Neuron (in vitro differentiated cells): ENCODE results near the gene ASAP2.
A peak's percentile ranks its signal among the peaks of the same experiment; 100 is the strongest.

ENCODE experiments used
- H2AFZ ChIP-seq: one replicate; pipeline ENCODE4 v1.6.1; 2013; ENCODE audit warnings: low read depth, mild to moderate bottlenecking, inconsistent platforms, low read length, moderate library complexity
- H3K27me3 ChIP-seq: one replicate; pipeline ENCODE4 v1.6.1; 2013; ENCODE audit warnings: low read length; ENCODE audit not compliant: insufficient read depth
- H3K36me3 ChIP-seq: one replicate; pipeline ENCODE4 v1.6.1; 2013; ENCODE audit warnings: low read length; ENCODE audit not compliant: insufficient read depth
- H3K4me1 ChIP-seq: one replicate; pipeline ENCODE4 v1.6.1; 2013; ENCODE audit warnings: low read length; ENCODE audit not compliant: insufficient read depth
- H3K4me3 ChIP-seq: 2 replicates; pipeline ENCODE4 v1.5.1; 2013; ENCODE audit warnings: mild to moderate bottlenecking, low read length, moderate library complexity
- H3K9me3 ChIP-seq: one replicate; pipeline ENCODE4 v1.6.1; 2013; ENCODE audit warnings: low read length

The ASAP2 gene

DNA sequence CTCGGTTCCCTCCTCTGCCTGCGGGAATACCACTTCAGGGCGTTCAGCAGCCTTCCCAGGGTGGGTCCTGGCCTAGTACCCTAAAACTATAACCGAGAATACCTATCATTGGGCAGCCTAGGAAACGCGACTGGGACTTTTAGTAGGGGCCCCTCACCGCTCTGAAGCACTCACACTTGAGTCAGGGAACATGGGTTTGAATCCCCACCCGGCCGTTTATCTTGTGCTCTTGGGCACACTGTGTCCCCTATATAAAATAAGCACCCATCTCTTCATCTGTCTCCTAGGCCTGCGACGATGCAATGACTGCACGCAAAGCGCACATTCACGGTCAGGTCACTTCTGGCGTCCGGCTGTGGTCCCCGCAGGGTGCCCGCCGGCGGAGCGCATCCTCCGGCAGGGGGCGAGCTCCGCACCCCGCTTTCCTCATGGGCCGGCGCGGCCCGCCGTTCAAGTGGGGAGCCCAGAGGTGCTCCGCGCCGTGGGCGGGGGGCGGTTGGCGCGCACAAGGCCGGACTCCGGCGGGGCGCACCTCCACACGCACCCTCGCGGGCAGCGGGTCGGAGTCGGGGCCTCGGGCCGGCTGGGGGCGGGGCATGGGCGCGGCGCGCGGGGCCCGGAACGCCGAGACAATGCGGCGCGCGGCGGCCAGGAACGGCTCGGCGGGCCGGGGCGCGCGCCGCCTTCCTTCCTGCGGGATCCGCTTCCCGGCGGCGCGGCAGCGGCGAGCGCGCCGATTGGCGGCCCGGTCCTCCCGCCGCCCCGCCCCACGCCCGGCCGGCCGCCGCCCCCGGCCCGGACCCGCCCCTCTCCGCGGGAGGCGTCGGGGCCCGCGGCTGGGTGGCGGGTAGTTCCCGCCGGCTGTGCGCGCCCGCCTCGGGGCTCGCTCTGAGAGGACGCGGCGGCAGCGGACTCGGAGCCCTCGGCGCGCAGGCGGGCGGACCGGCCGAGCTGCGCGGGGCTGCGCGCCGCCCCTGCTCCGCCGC is at the start of gene ASAP2:
Gene ASAP2 (plus strand): TSS at position 850 of the 986 bp plus-strand sequence. CDS start 293 bp downstream, outside the sequence.
- H3K27me3 ChIP-seq, result no peaks in the 10 kb centered on the region
- peaks cover 2% of the 10 kb centered on the region for H3K36me3 ChIP-seq
- peaks cover 18% of the 10 kb centered on the region for H3K4me1 ChIP-seq
- H3K9me3 ChIP-seq, result no peaks in the 10 kb centered on the region
- H2AFZ ChIP-seq, result peak within 1 kb of the TSS; percentile 74
- H3K4me3 ChIP-seq, result peak within 1 kb of the TSS; percentile 74

DNA sequence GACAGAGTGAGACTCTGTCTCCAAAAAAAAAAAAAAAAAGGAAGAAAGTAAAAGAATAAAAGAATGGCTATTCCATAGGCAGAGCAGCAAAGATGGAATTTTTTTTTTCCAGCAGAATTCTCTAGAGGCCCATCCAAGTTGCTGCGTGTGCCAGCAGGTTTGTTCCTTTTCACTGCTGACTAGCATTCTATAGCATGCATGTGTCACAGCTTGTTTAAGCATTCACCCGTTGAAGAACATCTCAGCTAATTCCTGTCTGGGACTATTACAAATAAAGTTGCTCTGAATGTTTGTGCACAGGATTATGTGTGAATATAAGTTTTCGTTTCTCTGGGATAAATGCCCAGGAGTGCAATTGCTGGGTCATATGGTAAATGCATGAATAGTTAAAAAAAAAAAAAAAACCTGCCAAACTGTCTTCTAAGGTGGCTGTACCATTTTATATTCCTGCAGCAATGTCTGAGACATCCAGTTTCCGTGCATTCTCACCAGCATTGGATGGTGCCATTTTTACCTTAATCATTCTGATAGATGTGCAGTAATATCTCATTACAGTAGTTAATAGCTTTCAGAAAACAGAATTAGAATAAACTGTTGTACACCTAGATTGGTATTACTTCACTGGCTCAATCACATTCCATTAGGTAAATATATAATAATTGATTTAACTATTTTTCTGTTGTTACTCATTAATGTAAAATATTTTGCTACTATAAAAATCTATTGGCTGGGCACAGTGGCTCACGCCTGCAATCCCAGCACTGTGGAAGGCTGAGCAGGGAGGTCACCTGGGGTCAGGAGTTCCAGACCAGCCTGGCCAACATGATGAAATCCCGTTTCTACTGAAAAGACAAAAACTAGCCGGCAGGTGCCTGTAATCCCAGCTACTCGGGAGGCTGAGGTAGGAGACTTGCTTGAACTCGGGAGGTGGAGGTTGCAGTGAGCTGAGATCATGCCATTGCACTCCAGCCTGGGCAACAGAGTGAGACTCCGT is 47.5 kb upstream of the ASAP2 start:
- no peak overlapping the region for H2AFZ ChIP-seq
- no peaks in the 10 kb centered on the region for H3K9me3 ChIP-seq
- no peaks in the 10 kb centered on the region for H3K27me3 ChIP-seq
- no peaks in the 10 kb centered on the region for H3K4me1 ChIP-seq
- no peaks in the 10 kb centered on the region for H3K36me3 ChIP-seq
- no peak overlapping the region for H3K4me3 ChIP-seq

GRCh38 chr2:9160732-9161131 is 45.9 kb upstream of the ASAP2 start:
- no peaks in the 10 kb centered on the region for H3K4me1 ChIP-seq
- no peak overlapping the region for H2AFZ ChIP-seq
- H3K36me3 ChIP-seq, result no peaks in the 10 kb centered on the region
- no peaks in the 10 kb centered on the region for H3K27me3 ChIP-seq
- no peak overlapping the region for H3K4me3 ChIP-seq
- H3K9me3 ChIP-seq, result no peaks in the 10 kb centered on the region

DNA sequence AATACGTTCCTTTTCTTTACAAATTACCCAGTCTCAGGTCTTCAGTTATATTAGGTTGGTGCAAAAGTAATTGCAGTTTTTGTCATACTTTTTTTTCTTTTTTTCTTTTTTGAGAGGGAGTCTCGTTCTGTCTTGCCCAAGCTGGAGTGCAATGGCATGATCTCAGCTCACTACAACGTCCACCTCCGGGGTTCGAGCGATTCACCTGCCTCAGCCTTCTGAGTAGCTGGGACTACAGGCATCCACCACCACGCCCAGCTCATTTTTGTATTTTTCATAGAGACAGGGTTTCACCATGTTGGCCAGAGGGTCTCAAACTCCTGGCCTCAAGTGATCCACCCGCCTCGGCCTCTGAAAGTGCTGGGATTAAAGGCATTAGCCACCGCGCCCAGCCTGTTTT is 43.8 kb upstream of the ASAP2 start:
- no peaks in the 10 kb centered on the region for H3K9me3 ChIP-seq
- H3K4me1 ChIP-seq, result peaks cover 13% of the 10 kb centered on the region
- H3K36me3 ChIP-seq, result no peaks in the 10 kb centered on the region
- H3K27me3 ChIP-seq, result no peaks in the 10 kb centered on the region
- H3K4me3 ChIP-seq, result no peak overlapping the region
- H2AFZ ChIP-seq, result no peak overlapping the region

DNA sequence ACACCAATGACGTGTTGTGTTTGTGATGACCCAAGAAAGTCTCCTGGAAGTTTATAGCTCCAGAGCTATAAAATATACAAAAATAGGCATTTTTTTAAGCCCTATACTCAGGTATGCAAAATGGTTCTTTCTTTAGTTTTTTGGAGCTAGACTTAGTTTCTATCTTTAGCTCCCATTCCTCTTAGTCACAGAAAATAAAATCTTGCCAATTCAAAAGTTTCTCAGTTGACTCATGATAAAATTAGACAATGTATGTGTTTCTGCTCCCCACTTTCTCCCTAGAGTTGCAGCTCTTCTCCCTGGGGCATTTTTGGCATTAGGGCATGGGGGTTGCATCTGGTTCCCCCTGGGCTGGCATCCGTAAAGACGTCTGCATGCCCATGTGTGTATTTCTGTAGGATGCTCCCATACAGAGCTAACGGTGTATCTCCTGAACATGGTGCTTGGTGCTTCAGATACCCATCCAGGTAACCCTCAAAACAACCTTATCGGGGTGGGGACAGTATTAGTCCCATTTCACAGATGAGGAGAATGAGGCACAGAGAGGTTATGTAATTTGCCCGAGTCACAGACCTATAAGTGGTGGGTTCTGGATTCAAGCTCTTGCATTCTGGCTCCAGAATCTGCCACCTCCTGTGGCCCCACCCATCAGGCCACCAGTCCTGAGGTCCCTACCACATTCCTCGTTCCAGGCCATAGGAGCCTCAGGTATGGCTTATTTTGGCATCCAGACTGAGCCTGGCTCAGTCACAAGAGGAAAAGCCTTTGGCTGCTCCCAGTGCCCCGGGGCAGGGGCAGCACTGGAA is 43.1 kb upstream of the ASAP2 start:
- peaks cover 19% of the 10 kb centered on the region for H3K4me1 ChIP-seq
- no peak overlapping the region for H3K4me3 ChIP-seq
- H3K27me3 ChIP-seq, result no peaks in the 10 kb centered on the region
- H2AFZ ChIP-seq, result no peak overlapping the region
- no peaks in the 10 kb centered on the region for H3K36me3 ChIP-seq
- H3K9me3 ChIP-seq, result no peaks in the 10 kb centered on the region

DNA sequence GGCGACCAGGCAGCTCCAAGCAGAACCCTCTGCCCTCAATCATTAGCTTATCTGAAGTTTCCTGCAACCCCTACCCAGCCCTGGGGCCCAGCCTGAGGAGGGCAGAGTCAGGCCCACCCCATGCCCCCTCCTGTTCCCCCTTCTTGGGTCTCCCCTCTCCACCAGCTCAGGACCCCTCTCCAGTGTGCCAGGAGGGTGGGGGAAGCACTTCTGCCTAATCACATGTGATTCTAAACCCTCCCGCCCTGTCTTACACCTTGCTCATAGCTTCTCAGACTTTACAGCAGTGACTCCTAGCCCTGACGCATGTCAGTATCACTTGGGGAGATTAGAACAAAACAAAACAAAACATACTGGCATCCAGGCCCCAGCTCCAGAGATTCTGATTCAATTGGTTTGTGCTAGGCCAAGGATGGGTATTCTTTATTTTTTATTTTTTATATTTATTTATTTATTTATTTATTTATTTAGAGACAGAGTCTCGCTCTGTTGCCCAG is 42.5 kb upstream of the ASAP2 start:
- Histone ChIP-seq H3K36me3 (no peaks in the 10 kb centered on the region), H2AFZ (no peak overlapping the region), H3K9me3 (no peaks in the 10 kb centered on the region), H3K4me3 (no peak overlapping the region), H3K27me3 (no peaks in the 10 kb centered on the region), H3K4me1 (peaks cover 25% of the 10 kb centered on the region)

DNA sequence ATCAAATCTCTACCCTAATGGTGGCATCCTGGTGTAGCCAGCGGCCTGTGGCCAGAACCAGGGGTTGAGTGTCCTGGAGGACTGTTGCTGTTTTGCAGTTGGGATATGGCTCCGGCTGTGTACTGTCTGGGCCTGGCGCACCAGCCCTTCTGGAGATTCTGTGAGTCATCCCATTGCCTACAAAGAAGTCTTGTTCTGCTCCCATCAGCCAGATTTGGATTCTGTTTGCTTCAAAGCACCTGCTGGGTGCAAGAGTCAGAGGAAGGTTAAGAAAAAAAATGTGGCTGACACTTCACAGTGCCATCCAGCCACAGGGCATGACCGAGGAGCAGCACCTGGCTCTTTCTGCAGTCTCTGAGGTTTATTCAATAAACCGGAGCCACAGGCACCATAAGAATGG is 41.0 kb upstream of the ASAP2 start:
- Histone ChIP-seq H3K27me3 (no peaks in the 10 kb centered on the region), H3K4me3 (no peak overlapping the region), H2AFZ (no peak overlapping the region), H3K4me1 (peaks cover 28% of the 10 kb centered on the region), H3K9me3 (no peaks in the 10 kb centered on the region), H3K36me3 (no peaks in the 10 kb centered on the region)

DNA sequence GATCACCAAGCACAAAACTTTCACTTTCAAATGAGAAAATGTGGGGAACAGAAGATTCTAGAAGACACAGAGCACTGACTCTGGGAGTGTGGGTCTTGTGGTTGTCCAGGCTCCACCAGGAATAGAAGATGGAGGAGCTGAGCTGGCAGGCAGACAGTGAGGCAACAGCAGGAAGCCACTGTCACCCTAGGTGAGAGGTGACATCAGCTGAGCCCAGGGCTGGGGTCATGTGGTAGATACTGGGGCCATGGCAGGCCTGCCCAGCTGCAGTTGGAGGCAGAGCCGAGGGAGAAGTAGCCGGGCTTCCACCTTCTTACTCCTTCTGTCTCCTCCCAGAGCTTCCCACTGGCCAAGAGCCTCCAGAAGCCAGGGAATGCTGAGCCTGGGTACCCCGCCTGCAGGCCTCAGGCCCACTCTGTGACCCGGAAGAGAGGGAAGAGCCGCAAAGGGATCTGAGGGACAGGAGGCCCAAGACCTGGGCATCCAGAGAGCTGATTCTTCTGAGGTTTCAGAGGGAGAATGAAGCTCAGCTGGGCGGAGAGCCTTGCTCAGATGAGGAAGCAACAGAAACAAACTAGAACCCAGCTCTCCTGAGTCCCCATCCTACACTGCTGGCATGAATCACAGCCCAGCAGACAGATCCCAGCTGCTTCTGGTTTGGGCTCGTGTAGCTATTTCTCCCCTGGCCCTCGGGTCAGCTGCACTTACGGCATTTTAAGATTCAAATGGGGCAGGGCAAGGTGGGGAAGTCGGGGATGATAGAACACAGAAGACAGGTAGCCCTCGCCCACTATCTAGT is 39.8 kb upstream of the ASAP2 start:
- Histone ChIP-seq H3K4me3 (no peak overlapping the region), H2AFZ (no peak overlapping the region), H3K9me3 (no peaks in the 10 kb centered on the region), H3K27me3 (no peaks in the 10 kb centered on the region), H3K36me3 (no peaks in the 10 kb centered on the region), H3K4me1 (peaks cover 28% of the 10 kb centered on the region)

- Histone ChIP-seq H3K9me3 (no peaks in the 10 kb centered on the region), H2AFZ (no peak overlapping the region), H3K4me1 (peaks cover 28% of the 10 kb centered on the region), H3K4me3 (no peak overlapping the region), H3K27me3 (no peaks in the 10 kb centered on the region), H3K36me3 (no peaks in the 10 kb centered on the region)
Observed at GRCh38 chr2:9167718-9168657, 38.6 kb upstream of the ASAP2 start.

DNA sequence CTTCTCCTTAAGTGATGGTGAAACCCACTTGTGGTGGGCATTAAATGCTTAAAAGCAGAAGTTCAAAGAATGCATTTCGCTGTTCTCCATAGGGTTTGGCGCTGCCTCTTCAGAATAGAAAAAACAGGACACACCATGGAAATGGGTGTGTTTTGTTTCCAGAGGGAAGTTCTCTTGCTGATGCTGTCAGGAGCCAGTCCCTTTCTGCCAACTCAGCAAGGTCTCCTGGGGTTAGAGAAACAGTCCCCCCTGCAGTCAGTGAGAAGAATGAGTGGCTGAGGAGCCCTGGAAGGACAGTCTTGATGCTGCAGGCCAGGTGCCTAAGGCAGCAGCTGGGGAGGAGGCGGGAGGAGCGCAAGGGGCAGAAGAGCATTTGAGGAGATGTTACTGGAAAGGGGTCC is 37.8 kb upstream of the ASAP2 start:
- H3K4me1 ChIP-seq, result peaks cover 28% of the 10 kb centered on the region
- no peaks in the 10 kb centered on the region for H3K36me3 ChIP-seq
- H3K27me3 ChIP-seq, result no peaks in the 10 kb centered on the region

More for the DNA sequence above, 37.8 kb upstream of the ASAP2 start:
- Histone ChIP-seq H3K4me3 (no peak overlapping the region), H3K9me3 (no peaks in the 10 kb centered on the region), H2AFZ (no peak overlapping the region)
